GM12878 (cell line): ENCODE results near the gene RBMS3. TPM values are rescaled to one million over a fixed set of nuclear protein-coding genes. Genes with fewer than 3 reads are reported as not detected.

Experiments used
- ATF7 ChIP-seq: fragments of 450-650 bp; IDR thresholded peaks from 2 replicates; pipeline ENCODE4 v1.6.1; 2016; ENCODE audit warnings: low read depth, mild to moderate bottlenecking
- E2F8 ChIP-seq: fragments of 450-650 bp; IDR thresholded peaks from 2 replicates; pipeline ENCODE4 v1.6.1; 2018; ENCODE audit warnings: mild to moderate bottlenecking, low read depth, moderate library complexity; ENCODE audit not compliant: partially characterized antibody
- ELK1 ChIP-seq: IDR thresholded peaks from 2 replicates; pipeline ENCODE4 v1.6.1; 2012; ENCODE audit warnings: low read depth, low read length, improper control_type of control experiment
- EZH2 ChIP-seq: IDR thresholded peaks from 2 replicates; pipeline ENCODE4 v1.6.1; 2012; ENCODE audit warnings: low read depth, mild to moderate bottlenecking, control low read depth, inconsistent platforms, low read length, borderline replicate concordance; ENCODE audit not compliant: control insufficient read depth
- MXI1 ChIP-seq: fragments of 150-350 bp; IDR thresholded peaks from 2 replicates; pipeline ENCODE4 v1.6.1; 2011; ENCODE audit warnings: low read depth, mild to moderate bottlenecking, inconsistent platforms, low read length, improper control_type of control experiment
- RBBP5 ChIP-seq: fragments of 200-600 bp; sonication (generic); conservative IDR thresholded peaks from 2 replicates; pipeline ENCODE4 v1.6.1; 2016
- SRF ChIP-seq, 2 experiments: IDR thresholded peaks; 2 replicates each; pipeline ENCODE4 v1.6.1; 2011; ENCODE audit warnings: low read depth in 2 of 2, low read length in 2 of 2, mild to moderate bottlenecking in 1 of 2, moderate library complexity in 1 of 2
- USF2 ChIP-seq: IDR thresholded peaks from 2 replicates; pipeline ENCODE4 v1.6.1; 2011; ENCODE audit warnings: low read depth, low read length, improper control_type of control experiment, borderline replicate concordance
- WRNIP1 ChIP-seq: IDR thresholded peaks from 2 replicates; pipeline ENCODE4 v1.6.1; 2011; ENCODE audit warnings: low read depth, low read length, improper control_type of control experiment, borderline replicate concordance
- polyA plus RNA-seq, 11 experiments: library from polyadenylated mRNA; depleted of rRNA in 4 of 11; unstranded in 6 of 11; stranded (reverse) in 5 of 11; fragments of >200 nt; fragmentation: Nextera tagmentation in 4 of 11; fragmentation: Illumina TruSeq in 1 of 11; extraction: Ambion mirVana in 4 of 11; extraction: Trizol in 1 of 11; gene quantifications; 1 replicate in 1 of 11; 2 replicates in 10 of 11; pipeline versions ENCODE4 v1.2.1 to v1.2.3, GENCODE V29; 2011 to 2016; ENCODE audit warnings: inconsistent platforms in 2 of 11, missing spikeins in 2 of 11, low read depth in 1 of 11
- total RNA-seq, 4 experiments: library from RNA; depleted of rRNA in 3 of 4; stranded (reverse); fragments of >200 nt in 3 of 4; fragmentation: Illumina TruSeq in 1 of 4; extraction: Trizol in 1 of 4; gene quantifications; 2 replicates each; pipeline versions ENCODE4 v1.2.1 to v1.2.3, GENCODE V29; 2013 to 2021

The RBMS3 gene
- total and polyA plus RNA-seq, 10 of the 15 experiments (the other 5 are each of a cell fraction or from before 2014, with no cell fraction given): 0.79 to 4.7 (median 3.1) TPM

- TF ChIP-seq E2F8 (no peak), MXI1 (no peak), SRF (IDR thresholded peaks at IDR 0.05; ENCODE audit: low read depth in 2 of 2, low read length in 2 of 2) (no peak), ATF7 (no peak), ELK1 (no peak), USF2 (no peak), RBBP5 (no peak), EZH2 (no peak), WRNIP1 (no peak)
These were observed 128.5 kb downstream of the RBMS3 start (continued) for GRCh38 chr3:29409409-29409808.
